ENCODE data around the gene KRT85. TPM values are rescaled to one million over a fixed set of nuclear protein-coding genes. Genes with fewer than 3 reads are reported as not detected.

The KRT85 gene
- total and polyA plus RNA-seq, 10 of the 15 experiments (the other 5 are each of a cell fraction or from before 2014, with no cell fraction given): 0.05 to 0.18 (median 0.11) TPM; not detected in 6

DNA sequence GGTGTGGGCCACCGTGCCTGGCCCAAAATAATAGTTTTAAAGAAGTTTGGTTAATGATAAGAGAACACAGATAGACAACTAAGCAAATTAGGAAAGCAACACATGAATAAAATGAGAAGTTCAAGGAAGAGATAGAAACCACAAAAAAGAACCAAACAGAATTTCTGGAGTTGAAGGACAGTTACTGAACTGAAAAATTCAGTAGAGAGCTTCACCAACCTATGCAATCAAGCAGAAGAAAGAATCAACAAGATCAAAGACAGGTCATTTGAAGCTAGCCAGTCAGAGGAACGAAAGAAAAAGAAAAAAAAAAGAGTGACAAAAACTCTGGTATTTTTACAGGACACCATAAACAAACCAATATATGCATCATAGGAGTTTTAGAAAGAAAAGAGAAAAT is 30.6 kb downstream of the KRT85 start:
- ChIA-PET RAD21 (ENCODE audit: unreplicated experiment) (no interaction called here), SMC1A (ENCODE audit: uncharacterized antibody, unreplicated experiment) (interaction anchor here (0.9 kb wide), 1 partner anchor 168 kb away, joined by 3 read pairs; no protein-coding TSS in a partner anchor), CTCF (interaction anchor here (1.0 to 2.2 kb wide), 3 partner anchors 9 to 15 kb away, joined by 3 to 7 read pairs (median 3); no protein-coding TSS in a partner anchor), POLR2A (interaction anchor here (1.2 kb wide), 1 partner anchor 11 kb away, joined by 3 read pairs; no protein-coding TSS in a partner anchor)
- no peaks in the 10 kb centered on the region; the same call in 2 of the 3 replicates for H3K9me3 ChIP-seq (replicated peaks; ENCODE audit: control insufficient read depth, insufficient read depth, low read length)
- no peaks in the 10 kb centered on the region for H3K36me3 ChIP-seq (ENCODE audit: control insufficient read depth in 2 of 2, insufficient read depth in 2 of 2, low read length in 1 of 2)
- H4K20me1 ChIP-seq (ENCODE audit: control insufficient read depth, insufficient read depth): no peaks in the 10 kb centered on the region
- no peak overlapping the region for H3K9ac ChIP-seq (ENCODE audit: control insufficient read depth, insufficient read depth, low read length)
- no peak overlapping the region for H3K4me2 ChIP-seq (ENCODE audit: control insufficient read depth, insufficient read depth)
- no peaks in the 10 kb centered on the region for H3K79me2 ChIP-seq (ENCODE audit: control insufficient read depth, insufficient read depth, low read length)
- no peaks in the 10 kb centered on the region for H3K4me1 ChIP-seq (ENCODE audit: control insufficient read depth, insufficient read depth, low read length)
- intact Hi-C loops (cut with micrococcal nuclease; ENCODE audit: unreplicated experiment): no loop called here
- no peak overlapping the region for H3K27ac ChIP-seq (ENCODE audit: control insufficient read depth, insufficient read depth)
- 0% methylated on average over 2 of the region's 2 CpGs for WGBS (ENCODE audit: insufficient coverage, insufficient replicate concordance, low lambda C conversion rate, missing lambda C conversion rate)
- H3K27me3 ChIP-seq (replicated peaks in 1 of 2; ENCODE audit: control insufficient read depth in 2 of 2, insufficient read depth in 2 of 2, low read length in 1 of 2): peaks cover 0 to 2% of the 10 kb centered on the region in 2 experiments; a peak in 2 of 4 replicates
- no TSS peak for BruUV-seq (replicated peaks)
- ATAC-seq (no peak), FAIRE-seq (no peak), DNase-seq (ENCODE audit: low read depth, low spot score) (no peak)
- in situ Hi-C loops (cut with MboI): no loop called here
- H2AFZ ChIP-seq (ENCODE audit: control insufficient read depth, low read depth, low read length): no peak overlapping the region
- H3K4me3 ChIP-seq: no peak overlapping the region
- TF ChIP-seq, protein P1, sequence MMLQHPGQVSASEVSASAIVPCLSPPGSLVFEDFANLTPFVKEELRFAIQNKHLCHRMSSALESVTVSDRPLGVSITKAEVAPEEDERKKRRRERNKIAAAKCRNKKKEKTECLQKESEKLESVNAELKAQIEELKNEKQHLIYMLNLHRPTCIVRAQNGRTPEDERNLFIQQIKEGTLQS (IDR thresholded peaks at IDR 0.05; ENCODE audit: borderline replicate concordance, extremely low read depth, low read depth, low read length): no peak
- TF ChIP-seq EGR1 (IDR thresholded peaks at IDR 0.05; ENCODE audit: borderline replicate concordance in 1 of 2, low read depth in 2 of 2, low read length in 2 of 2) (no peak), ZNF622 (IDR thresholded peaks at IDR 0.05) (no peak), ZNF217 (IDR thresholded peaks at IDR 0.05) (no peak), HCFC1 (IDR thresholded peaks at IDR 0.05; ENCODE audit: low read length) (no peak), TCF3 (IDR thresholded peaks at IDR 0.05; ENCODE audit: borderline replicate concordance, insufficient read depth, low read depth, low read length) (no peak), KDM1A (IDR thresholded peaks at IDR 0.05; ENCODE audit: borderline replicate concordance) (no peak), KAT2A (conservative IDR thresholded peaks at IDR 0.05; ENCODE audit: control insufficient read depth, low read depth, low read length) (no peak), LARP7 (IDR thresholded peaks at IDR 0.05) (no peak), NBN (IDR thresholded peaks at IDR 0.05) (no peak)
- TF ChIP-seq, protein P2, sequence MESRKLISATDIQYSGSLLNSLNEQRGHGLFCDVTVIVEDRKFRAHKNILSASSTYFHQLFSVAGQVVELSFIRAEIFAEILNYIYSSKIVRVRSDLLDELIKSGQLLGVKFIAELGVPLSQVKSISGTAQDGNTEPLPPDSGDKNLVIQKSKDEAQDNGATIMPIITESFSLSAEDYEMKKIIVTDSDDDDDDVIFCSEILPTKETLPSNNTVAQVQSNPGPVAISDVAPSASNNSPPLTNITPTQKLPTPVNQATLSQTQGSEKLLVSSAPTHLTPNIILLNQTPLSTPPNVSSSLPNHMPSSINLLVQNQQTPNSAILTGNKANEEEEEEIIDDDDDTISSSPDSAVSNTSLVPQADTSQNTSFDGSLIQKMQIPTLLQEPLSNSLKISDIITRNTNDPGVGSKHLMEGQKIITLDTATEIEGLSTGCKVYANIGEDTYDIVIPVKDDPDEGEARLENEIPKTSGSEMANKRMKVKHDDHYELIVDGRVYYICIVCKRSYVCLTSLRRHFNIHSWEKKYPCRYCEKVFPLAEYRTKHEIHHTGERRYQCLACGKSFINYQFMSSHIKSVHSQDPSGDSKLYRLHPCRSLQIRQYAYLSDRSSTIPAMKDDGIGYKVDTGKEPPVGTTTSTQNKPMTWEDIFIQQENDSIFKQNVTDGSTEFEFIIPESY (IDR thresholded peaks at IDR 0.05): no peak
- TF ChIP-seq, protein P3, sequence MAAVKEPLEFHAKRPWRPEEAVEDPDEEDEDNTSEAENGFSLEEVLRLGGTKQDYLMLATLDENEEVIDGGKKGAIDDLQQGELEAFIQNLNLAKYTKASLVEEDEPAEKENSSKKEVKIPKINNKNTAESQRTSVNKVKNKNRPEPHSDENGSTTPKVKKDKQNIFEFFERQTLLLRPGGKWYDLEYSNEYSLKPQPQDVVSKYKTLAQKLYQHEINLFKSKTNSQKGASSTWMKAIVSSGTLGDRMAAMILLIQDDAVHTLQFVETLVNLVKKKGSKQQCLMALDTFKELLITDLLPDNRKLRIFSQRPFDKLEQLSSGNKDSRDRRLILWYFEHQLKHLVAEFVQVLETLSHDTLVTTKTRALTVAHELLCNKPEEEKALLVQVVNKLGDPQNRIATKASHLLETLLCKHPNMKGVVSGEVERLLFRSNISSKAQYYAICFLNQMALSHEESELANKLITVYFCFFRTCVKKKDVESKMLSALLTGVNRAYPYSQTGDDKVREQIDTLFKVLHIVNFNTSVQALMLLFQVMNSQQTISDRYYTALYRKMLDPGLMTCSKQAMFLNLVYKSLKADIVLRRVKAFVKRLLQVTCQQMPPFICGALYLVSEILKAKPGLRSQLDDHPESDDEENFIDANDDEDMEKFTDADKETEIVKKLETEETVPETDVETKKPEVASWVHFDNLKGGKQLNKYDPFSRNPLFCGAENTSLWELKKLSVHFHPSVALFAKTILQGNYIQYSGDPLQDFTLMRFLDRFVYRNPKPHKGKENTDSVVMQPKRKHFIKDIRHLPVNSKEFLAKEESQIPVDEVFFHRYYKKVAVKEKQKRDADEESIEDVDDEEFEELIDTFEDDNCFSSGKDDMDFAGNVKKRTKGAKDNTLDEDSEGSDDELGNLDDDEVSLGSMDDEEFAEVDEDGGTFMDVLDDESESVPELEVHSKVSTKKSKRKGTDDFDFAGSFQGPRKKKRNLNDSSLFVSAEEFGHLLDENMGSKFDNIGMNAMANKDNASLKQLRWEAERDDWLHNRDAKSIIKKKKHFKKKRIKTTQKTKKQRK (IDR thresholded peaks at IDR 0.05; ENCODE audit: low read depth, low read length): no peak
- TF ChIP-seq, protein P4, sequence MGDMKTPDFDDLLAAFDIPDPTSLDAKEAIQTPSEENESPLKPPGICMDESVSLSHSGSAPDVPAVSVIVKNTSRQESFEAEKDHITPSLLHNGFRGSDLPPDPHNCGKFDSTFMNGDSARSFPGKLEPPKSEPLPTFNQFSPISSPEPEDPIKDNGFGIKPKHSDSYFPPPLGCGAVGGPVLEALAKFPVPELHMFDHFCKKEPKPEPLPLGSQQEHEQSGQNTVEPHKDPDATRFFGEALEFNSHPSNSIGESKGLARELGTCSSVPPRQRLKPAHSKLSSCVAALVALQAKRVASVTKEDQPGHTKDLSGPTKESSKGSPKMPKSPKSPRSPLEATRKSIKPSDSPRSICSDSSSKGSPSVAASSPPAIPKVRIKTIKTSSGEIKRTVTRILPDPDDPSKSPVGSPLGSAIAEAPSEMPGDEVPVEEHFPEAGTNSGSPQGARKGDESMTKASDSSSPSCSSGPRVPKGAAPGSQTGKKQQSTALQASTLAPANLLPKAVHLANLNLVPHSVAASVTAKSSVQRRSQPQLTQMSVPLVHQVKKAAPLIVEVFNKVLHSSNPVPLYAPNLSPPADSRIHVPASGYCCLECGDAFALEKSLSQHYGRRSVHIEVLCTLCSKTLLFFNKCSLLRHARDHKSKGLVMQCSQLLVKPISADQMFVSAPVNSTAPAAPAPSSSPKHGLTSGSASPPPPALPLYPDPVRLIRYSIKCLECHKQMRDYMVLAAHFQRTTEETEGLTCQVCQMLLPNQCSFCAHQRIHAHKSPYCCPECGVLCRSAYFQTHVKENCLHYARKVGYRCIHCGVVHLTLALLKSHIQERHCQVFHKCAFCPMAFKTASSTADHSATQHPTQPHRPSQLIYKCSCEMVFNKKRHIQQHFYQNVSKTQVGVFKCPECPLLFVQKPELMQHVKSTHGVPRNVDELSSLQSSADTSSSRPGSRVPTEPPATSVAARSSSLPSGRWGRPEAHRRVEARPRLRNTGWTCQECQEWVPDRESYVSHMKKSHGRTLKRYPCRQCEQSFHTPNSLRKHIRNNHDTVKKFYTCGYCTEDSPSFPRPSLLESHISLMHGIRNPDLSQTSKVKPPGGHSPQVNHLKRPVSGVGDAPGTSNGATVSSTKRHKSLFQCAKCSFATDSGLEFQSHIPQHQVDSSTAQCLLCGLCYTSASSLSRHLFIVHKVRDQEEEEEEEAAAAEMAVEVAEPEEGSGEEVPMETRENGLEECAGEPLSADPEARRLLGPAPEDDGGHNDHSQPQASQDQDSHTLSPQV (IDR thresholded peaks at IDR 0.05): no peak
